GM12892 (cell line): ENCODE measurements around the gene TAB3.
"Not testable (repeated sequence)": the region's sequence is repeated elsewhere in the genome, so short reads cannot be mapped to it uniquely, and the experiment has no call there.

ENCODE experiments used
- DNase-seq: peaks from one replicate; pipeline ENCODE4 v3.0.0; 2011; ENCODE audit not compliant: insufficient read length
- FAIRE-seq: peaks from 2 replicates; lab custom pipeline; 2011; peaks lifted over from hg19 to GRCh38; lab: Jason Lieb, UNC
- POLR2A ChIP-seq: IDR thresholded peaks from 2 replicates; pipeline ENCODE4 v1.6.1; 2011; ENCODE audit warnings: low read depth, low read length, control low read depth
- POLR2AphosphoS5 ChIP-seq: IDR thresholded peaks from 2 replicates; pipeline ENCODE4 v1.6.1; 2011; ENCODE audit warnings: low read depth, low read length, control low read depth
- TAF1 ChIP-seq: IDR thresholded peaks from 2 replicates; pipeline ENCODE4 v1.6.1; 2011; ENCODE audit warnings: low read depth, mild to moderate bottlenecking, control low read depth, low read length, borderline replicate concordance

Gene TAB3

DNA sequence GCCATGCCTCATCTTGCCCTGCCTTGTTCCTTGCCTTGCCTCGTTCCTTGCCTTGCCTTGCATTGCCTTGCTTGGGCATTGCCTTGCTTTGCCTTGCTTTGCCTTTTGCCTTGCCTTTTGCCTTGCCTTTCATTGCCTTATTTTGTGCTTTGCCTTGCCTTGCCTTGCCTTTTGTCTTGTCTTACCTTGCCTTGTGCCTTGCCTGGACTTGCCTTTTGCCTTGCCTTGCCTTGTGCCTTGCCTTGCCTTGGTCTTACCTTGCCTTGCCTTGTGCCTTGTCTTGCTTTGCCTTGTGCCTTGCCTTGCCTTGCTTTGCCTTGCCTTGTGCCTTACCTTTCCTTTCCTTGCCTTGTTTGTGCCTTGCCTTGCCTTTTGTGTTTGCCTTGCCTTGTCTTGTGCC lies 88.2 kb downstream of the TAB3 start:
- FAIRE-seq, result no peak
- TF ChIP-seq POLR2AphosphoS5 (no peak), TAF1 (no peak), POLR2A (no peak)

DNA sequence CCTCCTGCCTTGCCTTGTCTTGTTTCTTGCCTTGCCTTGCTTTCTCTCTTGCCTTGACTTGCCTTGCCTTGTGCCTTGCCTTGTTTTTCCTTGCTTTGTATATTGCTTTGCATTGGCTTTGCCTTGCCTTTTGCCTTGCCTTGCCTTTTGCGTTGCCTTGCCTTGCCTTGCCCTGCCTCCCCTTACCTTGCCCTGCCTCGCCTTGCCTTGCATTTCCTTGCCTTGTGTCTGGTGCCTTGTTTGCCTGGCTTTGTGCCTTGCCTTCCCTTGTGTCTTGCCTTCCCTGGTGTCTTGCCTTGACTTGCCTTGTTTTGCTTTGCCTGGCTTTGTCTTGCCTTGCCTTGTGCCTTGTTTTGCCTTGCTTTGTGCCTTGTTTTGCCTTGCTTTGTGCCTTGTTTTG lies 89.7 kb downstream of the TAB3 start:
- no peak for FAIRE-seq
- TF ChIP-seq POLR2AphosphoS5 (no peak), TAF1 (no peak), POLR2A (no peak)

More for the DNA sequence above, 88.2 kb downstream of the TAB3 start:
- no peak for DNase-seq

DNA sequence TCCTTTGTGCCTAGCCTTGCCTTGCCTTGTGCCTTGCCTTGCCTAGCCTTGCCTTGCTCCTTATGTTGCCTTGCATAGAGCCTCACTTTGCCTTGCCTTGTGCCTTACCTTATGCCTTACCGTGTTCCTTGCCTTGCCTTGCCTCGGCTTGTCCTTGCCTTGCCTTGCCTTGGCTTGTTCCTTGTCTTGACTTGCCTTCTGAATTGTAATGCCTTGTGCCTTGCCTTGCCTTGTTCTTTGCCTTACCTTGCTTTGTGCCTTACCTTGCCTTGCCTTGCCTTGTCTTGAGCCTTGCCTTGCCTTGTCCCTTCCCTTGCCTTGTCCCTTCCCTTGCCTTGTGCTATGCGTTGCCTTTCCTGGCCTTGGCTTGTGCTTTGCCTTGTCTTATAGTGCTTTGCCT lies 90.2 kb downstream of the TAB3 start:
- TF ChIP-seq POLR2AphosphoS5, result no peak
- TF ChIP-seq POLR2A, result no peak
- no peak for TF ChIP-seq TAF1
- DNase-seq (no peak), FAIRE-seq (no peak)

More for the DNA sequence above, 89.7 kb downstream of the TAB3 start:
- DNase-seq, result no peak

GRCh38 chrX:30797301-30797700 lies 91.8 kb downstream of the TAB3 start:
- FAIRE-seq, DNase-seq: not testable (repeated sequence)

- no peak for DNase-seq
- TF ChIP-seq POLR2A, result no peak
- TF ChIP-seq TAF1, result no peak
- TF ChIP-seq POLR2AphosphoS5, result no peak
- no peak for FAIRE-seq
Measured at GRCh38 chrX:30795981-30796958, 92.8 kb downstream of the TAB3 start.

DNA sequence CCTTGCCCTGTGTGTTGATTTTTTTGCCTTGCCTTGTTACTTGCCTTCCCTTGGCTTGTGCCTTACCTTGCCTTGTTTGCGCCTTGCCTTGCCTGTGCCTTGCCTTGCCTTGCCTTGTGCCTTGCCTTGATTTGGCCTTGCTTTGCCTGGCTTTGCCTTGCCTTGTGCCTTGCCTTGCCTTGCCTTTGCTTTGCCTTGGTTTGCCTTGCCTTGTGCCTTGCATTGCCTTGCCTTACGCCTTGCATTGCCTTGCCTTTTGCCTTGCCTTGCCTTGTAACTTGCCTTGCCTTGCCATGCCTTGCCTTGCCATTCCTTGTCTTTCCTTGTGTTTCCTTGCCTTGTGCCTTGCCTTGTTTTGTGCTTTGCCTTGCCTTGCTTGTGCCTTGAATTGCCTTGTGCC lies 94.6 kb downstream of the TAB3 start:
- FAIRE-seq, result no peak
- TF ChIP-seq POLR2A (no peak), POLR2AphosphoS5 (no peak), TAF1 (no peak)

GRCh38 chrX:30793767-30794103 lies 95.3 kb downstream of the TAB3 start:
- FAIRE-seq (no peak), DNase-seq (no peak)
- no peak for TF ChIP-seq POLR2AphosphoS5
- TF ChIP-seq TAF1, result no peak
- no peak for TF ChIP-seq POLR2A

More for the DNA sequence above, 94.6 kb downstream of the TAB3 start:
- no peak for DNase-seq

GRCh38 chrX:30793075-30793766 lies 95.8 kb downstream of the TAB3 start:
- FAIRE-seq (no peak), DNase-seq (no peak)
- no peak for TF ChIP-seq POLR2AphosphoS5
- TF ChIP-seq POLR2A, result no peak
- no peak for TF ChIP-seq TAF1

DNA sequence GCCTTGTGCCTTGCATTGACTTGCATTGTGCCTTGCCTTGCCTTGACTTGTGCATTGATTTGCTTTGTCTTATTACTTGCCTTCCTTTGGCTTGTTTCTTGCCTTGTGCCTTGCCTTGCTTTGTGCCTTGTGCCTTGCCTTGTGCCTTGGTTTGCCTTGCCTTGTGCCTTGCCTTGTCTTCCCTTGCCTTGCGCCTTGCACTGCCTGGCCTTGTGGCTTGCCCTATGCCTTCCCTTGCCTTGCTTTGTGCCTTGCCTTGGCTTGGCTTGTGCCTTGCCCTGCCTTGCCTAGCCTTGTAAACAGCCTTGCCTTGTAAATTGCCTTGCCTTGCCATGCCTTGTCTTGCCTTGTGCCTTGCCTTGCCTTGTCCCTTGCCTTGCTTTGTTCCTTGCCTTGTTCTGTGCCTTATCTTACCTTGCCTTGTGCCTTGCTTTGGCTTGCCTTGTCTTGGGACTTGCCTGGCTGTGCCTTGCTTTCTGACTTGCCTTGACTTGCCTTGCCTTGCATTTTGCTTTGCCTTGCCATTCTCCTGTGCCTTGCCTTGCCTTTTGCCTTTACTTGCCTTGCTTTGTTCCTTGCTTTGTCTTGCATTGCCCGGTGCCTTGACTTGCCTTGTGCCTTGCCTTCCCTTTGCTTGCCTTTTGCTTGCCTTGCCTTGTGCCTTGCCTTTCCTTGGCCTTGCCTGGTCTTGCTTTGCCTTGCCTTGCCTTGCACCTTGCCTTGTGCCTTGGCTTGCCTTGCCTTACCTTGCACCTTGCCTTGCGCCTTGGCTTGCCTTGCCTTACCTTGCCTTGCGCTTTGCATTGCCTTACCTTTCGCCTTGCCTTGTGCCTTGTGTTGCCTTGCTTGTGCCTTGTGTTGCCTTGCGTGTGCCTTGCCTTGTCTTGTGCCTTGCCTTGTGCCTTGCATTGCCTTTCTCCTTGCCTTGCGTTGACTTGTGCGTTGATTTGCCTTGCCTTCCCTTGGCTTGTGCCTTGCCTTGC lies 97.5 kb downstream of the TAB3 start:
- FAIRE-seq (no peak), DNase-seq (no peak)
- no peak for TF ChIP-seq POLR2AphosphoS5
- no peak for TF ChIP-seq TAF1
- TF ChIP-seq POLR2A, result no peak

DNA sequence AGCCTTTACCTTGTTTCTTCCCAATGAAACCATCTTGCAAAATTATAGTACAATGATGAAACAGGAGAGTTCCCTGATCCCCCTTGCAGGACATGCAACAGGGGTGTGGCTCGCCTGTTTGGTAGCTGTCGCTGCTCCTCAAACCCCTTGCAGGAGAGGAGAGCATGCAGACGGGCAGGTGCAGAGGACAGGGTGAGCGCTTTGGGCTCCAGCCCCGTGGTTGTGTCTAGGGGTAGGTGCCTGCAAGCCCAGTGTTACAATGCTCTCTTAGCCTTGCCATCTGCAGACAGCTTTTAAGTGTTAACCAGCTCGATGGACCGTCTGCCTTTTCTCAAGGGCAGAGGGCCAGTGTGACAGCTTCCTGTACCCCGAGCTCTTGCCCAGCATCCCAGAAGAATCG lies 102.0 kb downstream of the TAB3 start:
- TF ChIP-seq POLR2A (no peak), TAF1 (no peak), POLR2AphosphoS5 (no peak)
- no peak for FAIRE-seq

GRCh38 chrX:30786374-30786773 lies 102.7 kb downstream of the TAB3 start:
- DNase-seq (no peak), FAIRE-seq (no peak)
- no peak for TF ChIP-seq POLR2AphosphoS5
- TF ChIP-seq POLR2A, result no peak
- no peak for TF ChIP-seq TAF1

More for the DNA sequence above, 102.0 kb downstream of the TAB3 start:
- DNase-seq, result no peak
